Activated naive CD8-positive, alpha-beta T cell treated with anti-CD3 and anti-CD28 coated beads, Interleukin-2, amount 50 U/mL, for 24 hours (primary cell): ENCODE results near the gene NTSR1.

ENCODE experiments used
- ATAC-seq: fragments of 150-1000 bp; cut with Tn5 transposase; one replicate; pipeline ENCODE4 v1.10.0; 2021
- DNase-seq: peaks from one replicate; pipeline ENCODE4 v3.0.0; 2021
- H3K27ac Mint-ChIP-seq: one replicate; pipeline ENCODE4 v1.8.0; 2021; ENCODE audit warnings: mild to moderate bottlenecking, mixed read lengths
- H3K27me3 Mint-ChIP-seq: one replicate; pipeline ENCODE4 v1.8.0; 2021; ENCODE audit warnings: mixed read lengths
- H3K36me3 Mint-ChIP-seq: one replicate; pipeline ENCODE4 v1.8.0; 2021; ENCODE audit warnings: low read depth, mixed read lengths
- H3K4me1 Mint-ChIP-seq: one replicate; pipeline ENCODE4 v1.8.0; 2021; ENCODE audit warnings: mixed read lengths
- H3K4me3 Mint-ChIP-seq: one replicate; pipeline ENCODE4 v1.8.0; 2021; ENCODE audit warnings: mild to moderate bottlenecking, moderate library complexity, mixed read lengths
- H3K9me3 Mint-ChIP-seq: one replicate; pipeline ENCODE4 v1.8.0; 2021; ENCODE audit warnings: mixed read lengths

NTSR1 gene

GRCh38 chr20:62804627-62805154 lies 96.1 kb downstream of the NTSR1 start, which contains the start of gene OGFR:
TSS of gene OGFR (plus strand) at chr20:62804835. CDS start at chr20:62804860, 25 bp downstream.
- ATAC-seq (peak; percentile 53), DNase-seq (peak; percentile 79)
- peaks cover 24% of the 10 kb centered on the region for H3K4me1 Mint-ChIP-seq
- H3K27me3 Mint-ChIP-seq, result no peaks in the 10 kb centered on the region
- H3K9me3 Mint-ChIP-seq, result no peaks in the 10 kb centered on the region
- H3K27ac Mint-ChIP-seq, result peak within 1 kb of the TSS; percentile 95
- H3K36me3 Mint-ChIP-seq, result peaks cover 10% of the 10 kb centered on the region
- H3K4me3 Mint-ChIP-seq, result peak within 1 kb of the TSS; percentile 86

- Mint-ChIP-seq H3K27ac (no peak overlapping the region), H3K4me1 (peaks cover 24% of the 10 kb centered on the region), H3K36me3 (peaks cover 7% of the 10 kb centered on the region), H3K9me3 (no peaks in the 10 kb centered on the region), H3K4me3 (peak overlapping the region; percentile 80), H3K27me3 (no peaks in the 10 kb centered on the region)
- ATAC-seq (peak; percentile 7), DNase-seq (no peak)
These were observed 96.6 kb downstream of the NTSR1 start for GRCh38 chr20:62805155-62805710.

- DNase-seq, result no peak
- Mint-ChIP-seq H3K27ac (peak overlapping the region; percentile 59), H3K9me3 (no peaks in the 10 kb centered on the region), H3K36me3 (peaks cover 7% of the 10 kb centered on the region), H3K4me1 (peaks cover 24% of the 10 kb centered on the region), H3K27me3 (no peaks in the 10 kb centered on the region), H3K4me3 (peak overlapping the region; percentile 80)
- no peak for ATAC-seq
These were observed 97.2 kb downstream of the NTSR1 start for GRCh38 chr20:62805711-62806382.

GRCh38 chr20:62806383-62807050 lies 97.9 kb downstream of the NTSR1 start:
- Mint-ChIP-seq H3K4me1 (peaks cover 24% of the 10 kb centered on the region), H3K27ac (peak overlapping the region; percentile 59), H3K36me3 (peaks cover 7% of the 10 kb centered on the region), H3K9me3 (no peaks in the 10 kb centered on the region), H3K27me3 (no peaks in the 10 kb centered on the region), H3K4me3 (peak overlapping the region; percentile 80)
- ATAC-seq (no peak), DNase-seq (no peak)

GRCh38 chr20:62807444-62808210 lies 99.0 kb downstream of the NTSR1 start:
- no peak overlapping the region for H3K27ac Mint-ChIP-seq
- peaks cover 24% of the 10 kb centered on the region for H3K4me1 Mint-ChIP-seq
- no peak for ATAC-seq
- no peaks in the 10 kb centered on the region for H3K9me3 Mint-ChIP-seq
- DNase-seq, result no peak
- H3K36me3 Mint-ChIP-seq, result peaks cover 7% of the 10 kb centered on the region
- no peak overlapping the region for H3K4me3 Mint-ChIP-seq
- H3K27me3 Mint-ChIP-seq, result no peaks in the 10 kb centered on the region

GRCh38 chr20:62808211-62808865 lies 99.7 kb downstream of the NTSR1 start:
- ATAC-seq, result peak; percentile 56

GRCh38 chr20:62809530-62810428 lies 101.1 kb downstream of the NTSR1 start:
- no peaks in the 10 kb centered on the region for H3K9me3 Mint-ChIP-seq
- no peak overlapping the region for H3K27ac Mint-ChIP-seq
- no peak for DNase-seq
- ATAC-seq, result no peak
- H3K4me3 Mint-ChIP-seq, result no peak overlapping the region
- H3K4me1 Mint-ChIP-seq, result peaks cover 18% of the 10 kb centered on the region
- H3K27me3 Mint-ChIP-seq, result no peaks in the 10 kb centered on the region
- H3K36me3 Mint-ChIP-seq, result peaks cover 7% of the 10 kb centered on the region

More at GRCh38 chr20:62808211-62808865, 99.7 kb downstream of the NTSR1 start:
- Mint-ChIP-seq H3K36me3 (peaks cover 7% of the 10 kb centered on the region), H3K9me3 (no peaks in the 10 kb centered on the region), H3K27ac (no peak overlapping the region), H3K4me3 (no peak overlapping the region), H3K27me3 (no peaks in the 10 kb centered on the region), H3K4me1 (peaks cover 24% of the 10 kb centered on the region)
- peak; percentile 85 for DNase-seq

GRCh38 chr20:62811320-62811719 lies 102.7 kb downstream of the NTSR1 start:
- H3K27me3 Mint-ChIP-seq, result peaks cover 10% of the 10 kb centered on the region
- H3K4me1 Mint-ChIP-seq, result peaks cover 21% of the 10 kb centered on the region
- no peak overlapping the region for H3K4me3 Mint-ChIP-seq
- DNase-seq (no peak), ATAC-seq (no peak)
- no peaks in the 10 kb centered on the region for H3K9me3 Mint-ChIP-seq
- H3K36me3 Mint-ChIP-seq, result peaks cover 7% of the 10 kb centered on the region
- H3K27ac Mint-ChIP-seq, result no peak overlapping the region

- Mint-ChIP-seq H3K4me3 (no peak overlapping the region), H3K27me3 (peaks cover 10% of the 10 kb centered on the region), H3K27ac (no peak overlapping the region), H3K4me1 (peaks cover 17% of the 10 kb centered on the region), H3K36me3 (peaks cover 7% of the 10 kb centered on the region), H3K9me3 (no peaks in the 10 kb centered on the region)
- ATAC-seq (no peak), DNase-seq (no peak)
These were observed 103.1 kb downstream of the NTSR1 start for GRCh38 chr20:62811720-62812119.
